DMS53 treated with DMSO at 0.1 percent for 48 hours (cell line): Measurements from ENCODE around the gene ACVR1B.

ENCODE experiments used
- DNase-seq: peaks from one replicate; lab custom pipeline; 2025; ENCODE audit not compliant: unreplicated experiment; lab: John Stamatoyannopoulos, UW

The ACVR1B gene

GRCh38 chr12:51951199-51951842 lies at the start of gene ACVR1B:
Gene ACVR1B, plus strand, starts transcription at chr12:51951699. Its CDS starts 45 bp downstream, at chr12:51951744.
- DNase-seq, result peak; percentile 78

- no peak for DNase-seq
These were observed 49.6 kb upstream of the ACVR1B start for GRCh38 chr12:51901881-51902280.

- DNase-seq, result no peak
These were observed 46.5 kb upstream of the ACVR1B start for GRCh38 chr12:51904951-51905470.

- no peak for DNase-seq
These were observed 45.7 kb upstream of the ACVR1B start for GRCh38 chr12:51905471-51906429.

- no peak for DNase-seq
These were observed 44.9 kb upstream of the ACVR1B start for GRCh38 chr12:51906430-51907082.

GRCh38 chr12:51907083-51907855 lies 44.2 kb upstream of the ACVR1B start, which contains the start of gene ACVRL1:
Gene ACVRL1, plus strand, starts transcription at chr12:51907504. Its CDS starts 4,971 bp downstream, at chr12:51912475.
- DNase-seq, result no peak

GRCh38 chr12:51907856-51908425 lies 43.6 kb upstream of the ACVR1B start:
- DNase-seq, result no peak

- no peak for DNase-seq
These were observed 42.5 kb upstream of the ACVR1B start for GRCh38 chr12:51908876-51909592.

GRCh38 chr12:51910168-51910567 lies 41.3 kb upstream of the ACVR1B start:
- no peak for DNase-seq

- DNase-seq, result no peak
These were observed 40.8 kb upstream of the ACVR1B start for GRCh38 chr12:51910691-51911090.

- DNase-seq, result no peak
These were observed 40.2 kb upstream of the ACVR1B start for GRCh38 chr12:51911307-51911706.

- DNase-seq, result no peak
These were observed 39.4 kb upstream of the ACVR1B start for GRCh38 chr12:51911788-51912711.

GRCh38 chr12:51913071-51914033 lies 38.1 kb upstream of the ACVR1B start:
- no peak for DNase-seq

GRCh38 chr12:51914034-51914923 lies 37.2 kb upstream of the ACVR1B start:
- DNase-seq, result no peak

- no peak for DNase-seq
These were observed 36.4 kb upstream of the ACVR1B start for GRCh38 chr12:51915003-51915625.

- no peak for DNase-seq
These were observed 35.5 kb upstream of the ACVR1B start for GRCh38 chr12:51915951-51916350.
